RWPE2 (cell line): ENCODE results near the gene MUC2.

ENCODE experiments used
- ATAC-seq: fragments of 200-7000 bp; cut with Tn5 transposase; 3 replicates; pipeline ENCODE4 v1.9.1; 2021; ENCODE audit warnings: low read depth
- DNase-seq: peaks from one replicate; pipeline ENCODE4 v3.0.0-alpha.2; 2020; ENCODE audit warnings: low spot score
- H3K27ac ChIP-seq: fragments of 450-650 bp; 2 replicates; pipeline ENCODE4 v1.5.1; 2017; ENCODE audit warnings: mild to moderate bottlenecking; ENCODE audit not compliant: poor library complexity, severe bottlenecking
- H3K27me3 ChIP-seq: fragments of 250-450 bp; sonication (Bioruptor Pico); 2 replicates; pipeline ENCODE4 v1.5.1; 2021; ENCODE audit warnings: mild to moderate bottlenecking, moderate library complexity; ENCODE audit not compliant: insufficient read depth, poor library complexity, severe bottlenecking
- H3K36me3 ChIP-seq: fragments of 250-450 bp; sonication (Bioruptor Pico); 2 replicates; pipeline ENCODE4 v1.5.1; 2020; ENCODE audit warnings: low read depth, mild to moderate bottlenecking, moderate library complexity
- H3K4me1 ChIP-seq: fragments of 250-450 bp; sonication (Bioruptor Pico); 2 replicates; pipeline ENCODE4 v1.5.1; 2021; ENCODE audit warnings: mild to moderate bottlenecking, moderate library complexity; ENCODE audit not compliant: insufficient read depth, poor library complexity, severe bottlenecking
- H3K4me3 ChIP-seq: fragments of 250-450 bp; sonication (Bioruptor Pico); 2 replicates; pipeline ENCODE4 v1.5.1; 2021; ENCODE audit warnings: mild to moderate bottlenecking, moderate library complexity; ENCODE audit not compliant: severe bottlenecking
- H3K9me3 ChIP-seq: fragments of 250-450 bp; sonication (Bioruptor Pico); 2 replicates; pipeline ENCODE4 v1.5.1; 2021; ENCODE audit warnings: mild to moderate bottlenecking, moderate library complexity; ENCODE audit not compliant: severe bottlenecking
- CTCF ChIP-seq: fragments of 450-650 bp; IDR thresholded peaks from one replicate; pipeline ENCODE4 v1.5.1; 2017; ENCODE audit warnings: mild to moderate bottlenecking, moderate library complexity; ENCODE audit not compliant: poor library complexity, severe bottlenecking

The MUC2 gene

GRCh38 chr11:1072116-1072820 is 2.4 kb upstream of the MUC2 start:
- ATAC-seq (no peak), DNase-seq (peak; percentile 58)
- Histone ChIP-seq H3K4me1 (peaks cover 16% of the 10 kb centered on the region), H3K27me3 (no peaks in the 10 kb centered on the region), H3K9me3 (no peaks in the 10 kb centered on the region), H3K4me3 (no peak overlapping the region), H3K36me3 (no peaks in the 10 kb centered on the region), H3K27ac (no peak overlapping the region)
- TF ChIP-seq CTCF, result no peak

- TF ChIP-seq CTCF, result no peak
Observed at GRCh38 chr11:1072821-1073231, 1.8 kb upstream of the MUC2 start.

GRCh38 chr11:1073261-1073724 is 1.4 kb upstream of the MUC2 start:
- H3K36me3 ChIP-seq, result no peaks in the 10 kb centered on the region
- peaks cover 16% of the 10 kb centered on the region for H3K4me1 ChIP-seq
- DNase-seq (peak; percentile 70), ATAC-seq (peak; percentile 74)
- no peaks in the 10 kb centered on the region for H3K27me3 ChIP-seq
- H3K9me3 ChIP-seq, result no peaks in the 10 kb centered on the region
- no peak overlapping the region for H3K4me3 ChIP-seq
- H3K27ac ChIP-seq, result peak overlapping the region; percentile 14
- no peak for TF ChIP-seq CTCF

More at GRCh38 chr11:1072821-1073231, 1.8 kb upstream of the MUC2 start:
- DNase-seq (peak; percentile 41), ATAC-seq (no peak)
- Histone ChIP-seq H3K27ac (peak overlapping the region; percentile 14), H3K9me3 (no peaks in the 10 kb centered on the region), H3K36me3 (no peaks in the 10 kb centered on the region), H3K4me3 (no peak overlapping the region), H3K4me1 (peaks cover 16% of the 10 kb centered on the region), H3K27me3 (no peaks in the 10 kb centered on the region)

GRCh38 chr11:1073851-1074243 is 827 bp upstream of the MUC2 start:
- Histone ChIP-seq H3K4me1 (peaks cover 16% of the 10 kb centered on the region), H3K36me3 (no peaks in the 10 kb centered on the region), H3K9me3 (no peaks in the 10 kb centered on the region), H3K27me3 (no peaks in the 10 kb centered on the region), H3K27ac (peak overlapping the region; percentile 14), H3K4me3 (no peak overlapping the region)
- DNase-seq (peak; percentile 42), ATAC-seq (no peak)
- TF ChIP-seq CTCF, result no peak

- Histone ChIP-seq H3K4me3 (no peak overlapping the region), H3K27me3 (no peaks in the 10 kb centered on the region), H3K27ac (no peak overlapping the region), H3K36me3 (no peaks in the 10 kb centered on the region), H3K9me3 (no peaks in the 10 kb centered on the region), H3K4me1 (peaks cover 16% of the 10 kb centered on the region)
- no peak for TF ChIP-seq CTCF
- ATAC-seq (no peak), DNase-seq (peak; percentile 61)
Observed at GRCh38 chr11:1075341-1075911, 752 bp downstream of the MUC2 start.
